Testis (tissue), 3 donors: ENCODE data around the gene LACTB. TPM values are rescaled to one million over a fixed set of nuclear protein-coding genes. Genes with fewer than 3 reads are reported as not detected.

Source experiments
- DNase-seq: peaks from one replicate; pipeline ENCODE4 v3.0.0-alpha.2; 2019
- H3K27ac ChIP-seq, 2 donors: fragments of 200-600 bp; sonication (generic); one replicate each; pipeline ENCODE4 v1.5.1; 2019
- H3K27me3 ChIP-seq: fragments of 200-600 bp; sonication (generic); one replicate; pipeline ENCODE4 v1.5.1; 2019
- H3K36me3 ChIP-seq: fragments of 200-600 bp; sonication (generic); one replicate; pipeline ENCODE4 v1.5.1; 2017; ENCODE audit warnings: low read depth; ENCODE audit errors: missing control alignments
- H3K4me1 ChIP-seq: fragments of 200-600 bp; sonication (generic); one replicate; pipeline ENCODE4 v1.5.1; 2019
- H3K4me3 ChIP-seq, 2 donors: fragments of 200-600 bp; sonication (generic); one replicate each; pipeline ENCODE4 v1.5.1; 2017 to 2019
- H3K9me3 ChIP-seq: fragments of 200-600 bp; sonication (generic); one replicate; pipeline ENCODE4 v1.5.1; 2017
- CTCF ChIP-seq, 3 experiments: fragments of 450-650 bp in 2 of 3; fragments of 200-600 bp in 1 of 3; sonication (generic) in 1 of 3; IDR thresholded peaks; one replicate each; pipeline ENCODE4 v1.5.1; 2016 to 2019; ENCODE audit warnings: antibody characterized with exemption in 3 of 3, mild to moderate bottlenecking in 2 of 3, moderate library complexity in 1 of 3
- POLR2A ChIP-seq: fragments of 450-650 bp; IDR thresholded peaks from one replicate; pipeline ENCODE4 v1.6.1; 2017; ENCODE audit warnings: antibody characterized with exemption, mild to moderate bottlenecking, moderate library complexity
- WGBS, 2 donors: methylation state at CpG; one replicate each; pipeline ENCODE4 v1.1.5; 2018; 5-methylcytosine and 5-hydroxymethylcytosine counted together
- intact Hi-C: fragments of 100-400 bp; cut with DNase I; formaldehyde crosslinking; loops from one replicate; pipeline ENCODE4 v1.15.1; 2023; ENCODE audit warnings: low total_unique reads
- polyA plus RNA-seq: library from polyadenylated mRNA; stranded (reverse); fragments of 350-450 nt; fragmentation: Illumina TruSeq; extraction: RNeasy Lipid Tissue Mini Kit (QIAGEN cat#74804); gene quantifications from one replicate; pipeline ENCODE4 v1.2.3, GENCODE V29; 2014; ENCODE audit warnings: low read depth, low replicate concordance; ENCODE audit not compliant: insufficient read depth
- total RNA-seq, 2 donors: library from RNA; depleted of rRNA; stranded (reverse); fragments of >200 nt; gene quantifications; one replicate each; pipeline ENCODE4 v1.2.3, GENCODE V29; 2016

Gene LACTB
- total and polyA plus RNA-seq, 3 donors from 2014 or later, result 8.9 to 24.7 (median 17.1) TPM

GRCh38 chr15:63079947-63080626 is 41.6 kb upstream of the LACTB start:
- Histone ChIP-seq H3K36me3 (no peaks in the 10 kb centered on the region), H3K27ac (no peak overlapping the region), H3K9me3 (no peaks in the 10 kb centered on the region), H3K4me1 (peaks cover 17% of the 10 kb centered on the region), H3K27me3 (no peaks in the 10 kb centered on the region), H3K4me3 (no peak overlapping the region)
- intact Hi-C loops, result no loop called here
- TF ChIP-seq CTCF (IDR thresholded peaks at IDR 0.05) (no peak), POLR2A (no peak)
- 87 to 90% methylated on average over 13 of the region's 13 CpGs for WGBS, 2 donors
- no peak for DNase-seq

GRCh38 chr15:63080634-63081250 is 40.9 kb upstream of the LACTB start:
- Histone ChIP-seq H3K4me1 (peaks cover 10% of the 10 kb centered on the region), H3K4me3 (no peak overlapping the region), H3K9me3 (no peaks in the 10 kb centered on the region), H3K36me3 (no peaks in the 10 kb centered on the region), H3K27me3 (no peaks in the 10 kb centered on the region), H3K27ac (no peak overlapping the region)
- WGBS, 2 donors, result 80 to 86% methylated on average over 10 of the region's 10 CpGs
- intact Hi-C loops, result no loop called here
- no peak for DNase-seq
- TF ChIP-seq POLR2A, result no peak
- TF ChIP-seq CTCF (IDR thresholded peaks at IDR 0.05), result no peak

- WGBS, 2 donors, result 87 to 88% methylated on average over 4 of the region's 4 CpGs
Observed at GRCh38 chr15:63082366-63082765, 39.3 kb upstream of the LACTB start.

GRCh38 chr15:63083044-63083443 is 38.6 kb upstream of the LACTB start:
- Histone ChIP-seq H3K4me3 (no peak overlapping the region), H3K9me3 (no peaks in the 10 kb centered on the region), H3K4me1 (no peaks in the 10 kb centered on the region), H3K27me3 (no peaks in the 10 kb centered on the region), H3K27ac (no peak overlapping the region), H3K36me3 (no peaks in the 10 kb centered on the region)
- 61 to 76% methylated on average over 10 to 12 of the region's 12 CpGs for WGBS, 2 donors
- intact Hi-C loops, result no loop called here
- TF ChIP-seq POLR2A, result no peak
- TF ChIP-seq CTCF (IDR thresholded peaks at IDR 0.05), result no peak
- no peak for DNase-seq

More at GRCh38 chr15:63082366-63082765, 39.3 kb upstream of the LACTB start:
- TF ChIP-seq POLR2A (no peak), CTCF (IDR thresholded peaks at IDR 0.05) (no peak)
- no peak overlapping the region for H3K27ac ChIP-seq
- H3K4me1 ChIP-seq, result no peaks in the 10 kb centered on the region
- no peak overlapping the region for H3K4me3 ChIP-seq
- no peaks in the 10 kb centered on the region for H3K27me3 ChIP-seq
- DNase-seq, result no peak
- no peaks in the 10 kb centered on the region for H3K36me3 ChIP-seq
- H3K9me3 ChIP-seq, result no peaks in the 10 kb centered on the region
- intact Hi-C loops, result no loop called here

- Histone ChIP-seq H3K9me3 (no peaks in the 10 kb centered on the region), H3K4me1 (no peaks in the 10 kb centered on the region), H3K36me3 (no peaks in the 10 kb centered on the region), H3K4me3 (no peak overlapping the region), H3K27ac (no peak overlapping the region), H3K27me3 (no peaks in the 10 kb centered on the region)
- TF ChIP-seq POLR2A (no peak), CTCF (IDR thresholded peaks at IDR 0.05) (no peak)
- intact Hi-C loops, result no loop called here
- no peak for DNase-seq
- 71 to 78% methylated on average over 11 of the region's 11 CpGs for WGBS, 2 donors
Observed at GRCh38 chr15:63083541-63083940, 38.1 kb upstream of the LACTB start.
